T-cell (primary cell): ENCODE results near the gene TAS2R14. TPM values are rescaled to one million over a fixed set of nuclear protein-coding genes. Genes with fewer than 3 reads are reported as not detected.

Experiments used
- ATAC-seq, 4 experiments: fragments of 200-7000 bp in 3 of 4; fragments of 150-1000 bp in 1 of 4; cut with Tn5 transposase; replicated peaks in 1 of 4; 1 replicate in 3 of 4; 2 replicates in 1 of 4; pipeline ENCODE4 v1.10.0; 2021; ENCODE audit warnings: moderate library complexity in 3 of 4, mild to moderate bottlenecking in 2 of 4, moderate number of reproducible peaks in 1 of 4
- CTCF ChIA-PET, 2 donors: fragments of 300-600 bp; sonication (Branson Sonifier 250); formaldehyde crosslinking; loops; one replicate each; lab custom pipeline; 2022; ENCODE audit warnings: antibody characterized with exemption in 2 of 2; lab: Charles Lee
- POLR2A ChIA-PET, 2 donors: fragments of 300-600 bp; sonication (Branson Sonifier 250); formaldehyde crosslinking; loops; one replicate each; lab custom pipeline; 2022; ENCODE audit warnings: antibody characterized with exemption in 2 of 2; lab: Charles Lee
- DNase-seq, 35 experiments: peaks; one replicate each; pipeline versions ENCODE4 v3.0.0 to v3.0.0-alpha.2; 2013 to 2023
- H3K27ac ChIP-seq: one replicate; pipeline ENCODE4 v1.5.1; 2013; ENCODE audit warnings: low read length
- H3K27me3 ChIP-seq, 2 experiments: replicated peaks in 1 of 2; 1 replicate in 1 of 2; 2 replicates in 1 of 2; pipeline versions ENCODE4 v1.6.1 to v1.7.0; 2013; ENCODE audit warnings: low read length in 1 of 2, mixed read lengths in 1 of 2; ENCODE audit not compliant: control insufficient read depth in 2 of 2, insufficient read depth in 2 of 2; ENCODE audit errors: extremely low read depth in 1 of 2
- H3K36me3 ChIP-seq, 2 donors: 1 replicate in 1 of 2; 2 replicates in 1 of 2; pipeline versions ENCODE4 v1.6.1 to v1.7.0; 2013; ENCODE audit warnings: low read length in 1 of 2; ENCODE audit not compliant: control insufficient read depth in 2 of 2, insufficient read depth in 1 of 2; ENCODE audit errors: extremely low read depth in 1 of 2
- H3K4me1 ChIP-seq, 2 experiments: 1 replicate in 1 of 2; 2 replicates in 1 of 2; pipeline versions ENCODE4 v1.6.1 to v1.7.0; 2013; ENCODE audit warnings: low read length in 2 of 2, mixed read lengths in 1 of 2; ENCODE audit not compliant: insufficient read depth in 2 of 2, control insufficient read depth in 1 of 2; ENCODE audit errors: extremely low read depth in 1 of 2
- H3K4me3 ChIP-seq, 2 donors: 1 replicate in 1 of 2; 2 replicates in 1 of 2; pipeline versions ENCODE4 v1.5.1 to v1.7.0; 2013; ENCODE audit warnings: mild to moderate bottlenecking in 2 of 2, low read length in 1 of 2, moderate library complexity in 1 of 2; ENCODE audit not compliant: control insufficient read depth in 1 of 2; ENCODE audit errors: extremely low read depth in 1 of 2
- H3K9me3 ChIP-seq: 2 replicates; pipeline ENCODE4 v1.7.0; 2013
- H3K27ac Mint-ChIP-seq, 2 donors: one replicate each; pipeline ENCODE4 v1.8.0; 2020 to 2021; ENCODE audit warnings: mild to moderate bottlenecking in 2 of 2, mixed read lengths in 2 of 2
- H3K27me3 Mint-ChIP-seq, 2 donors: one replicate each; pipeline ENCODE4 v1.8.0; 2021 to 2022; ENCODE audit warnings: mixed read lengths in 2 of 2
- H3K36me3 Mint-ChIP-seq: one replicate; pipeline ENCODE4 v1.8.0; 2021; ENCODE audit warnings: mixed read lengths
- H3K4me1 Mint-ChIP-seq, 3 donors: one replicate each; pipeline ENCODE4 v1.8.0; 2020 to 2022; ENCODE audit warnings: mixed read lengths in 3 of 3, mild to moderate bottlenecking in 1 of 3
- H3K4me3 Mint-ChIP-seq, 3 donors: one replicate each; pipeline ENCODE4 v1.8.0; 2020 to 2022; ENCODE audit warnings: mild to moderate bottlenecking in 3 of 3, mixed read lengths in 3 of 3, moderate library complexity in 3 of 3
- H3K9me3 Mint-ChIP-seq, 3 donors: one replicate each; pipeline ENCODE4 v1.8.0; 2020 to 2022; ENCODE audit warnings: mixed read lengths in 3 of 3
- WGBS: methylation state at CpG from one replicate; pipeline ENCODE4 v1.1.5; 2013; ENCODE audit warnings: missing lambda C conversion rate; ENCODE audit not compliant: insufficient coverage; 5-methylcytosine and 5-hydroxymethylcytosine counted together
- total RNA-seq, 35 experiments: library from RNA in 6 of 35; stranded (reverse) in 6 of 35; fragments of 120-200 nt in 1 of 35; gene quantifications; one replicate each; pipeline versions ENCODE4 v1.2.1 to v1.2.4 and lab custom pipeline; 2013 to 2026

Gene TAS2R14
- total RNA-seq, 5 donors from 2014 or later (not counting 1 experiment from before 2014, with no cell fraction given) = 2.4 to 3.5 (median 2.7) TPM

DNA sequence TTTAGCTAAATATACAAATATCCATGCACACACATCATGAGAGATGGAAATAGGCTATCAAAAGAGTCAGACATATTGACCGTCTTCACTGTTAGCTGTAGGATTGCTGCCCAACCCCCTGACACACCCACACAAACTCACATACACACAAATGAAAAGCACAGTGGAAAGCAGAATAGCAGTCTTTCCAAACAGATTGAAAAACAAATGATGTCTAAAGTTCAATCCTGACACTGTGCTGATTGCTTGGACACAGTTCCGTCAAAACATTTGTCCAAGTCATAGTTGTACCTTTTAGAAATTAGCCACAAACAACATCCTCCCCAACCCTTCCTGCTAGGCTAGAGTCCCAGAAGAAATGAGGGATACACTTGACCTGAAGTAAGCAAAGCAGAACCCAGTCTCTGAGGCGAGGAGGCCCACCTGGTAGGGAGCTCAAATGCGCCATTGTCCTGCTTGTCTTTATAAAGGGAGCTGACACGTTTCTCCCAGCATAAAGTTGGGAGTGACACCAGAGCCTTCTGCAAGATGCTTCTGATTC, 10.2 kb downstream of the TAS2R14 start, which contains the start of gene PRH2:
TSS of gene PRH2 (plus strand) at position 491 of the 541 bp plus-strand sequence. CDS start at position 529, 38 bp downstream.
- CTCF ChIA-PET = no interaction called here
- Mint-ChIP-seq H3K27ac (no peak within 1 kb of the TSS), H3K4me1 (peaks cover 0 to 5% (median 0%) of the 10 kb centered on the region in 3 donors), H3K36me3 (peaks cover 29% of the 10 kb centered on the region), H3K4me3 (no peak within 1 kb of the TSS), H3K9me3 (peaks cover 0 to 4% (median 0%) of the 10 kb centered on the region in 3 donors), H3K27me3 (no peaks in the 10 kb centered on the region)
- Histone ChIP-seq H3K27me3 (no peaks in the 10 kb centered on the region), H3K4me3 (no peak within 1 kb of the TSS), H3K27ac (no peak within 1 kb of the TSS), H3K36me3 (no peaks in the 10 kb centered on the region), H3K9me3 (no peaks in the 10 kb centered on the region), H3K4me1 (no peaks in the 10 kb centered on the region)
- ATAC-seq (no peak), DNase-seq (no peak)
- 99% methylated on average over 4 of the region's 5 CpGs for WGBS
- POLR2A ChIA-PET = no interaction called here

DNA sequence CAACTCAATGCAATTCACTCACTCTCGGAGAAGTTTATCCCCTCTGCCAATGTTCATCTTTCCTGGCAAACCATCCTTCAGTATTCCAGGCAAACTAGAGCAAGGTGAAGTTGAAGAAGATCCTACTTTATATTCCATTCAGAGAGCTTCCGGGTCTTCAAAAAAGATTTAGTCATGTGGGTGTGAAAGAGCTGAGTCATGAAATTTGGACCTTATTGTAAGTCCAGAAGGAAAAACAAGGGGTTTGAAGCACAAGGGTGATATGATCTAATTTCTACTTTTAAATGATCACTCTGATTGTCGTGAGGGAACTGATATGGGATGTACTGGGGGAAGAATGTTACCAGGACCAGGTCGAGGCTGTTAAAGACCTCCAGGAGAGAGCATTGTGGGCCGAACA, 12.8 kb downstream of the TAS2R14 start:
- Mint-ChIP-seq H3K36me3 (peaks cover 22% of the 10 kb centered on the region), H3K27me3 (no peaks in the 10 kb centered on the region), H3K9me3 (peaks cover 0 to 4% (median 0%) of the 10 kb centered on the region in 3 donors), H3K4me1 (peaks cover 0 to 5% (median 0%) of the 10 kb centered on the region in 3 donors), H3K27ac (no peak overlapping the region), H3K4me3 (no peak overlapping the region)
- Histone ChIP-seq H3K27me3 (no peaks in the 10 kb centered on the region), H3K27ac (no peak overlapping the region), H3K4me3 (no peak overlapping the region), H3K36me3 (no peaks in the 10 kb centered on the region), H3K4me1 (no peaks in the 10 kb centered on the region), H3K9me3 (no peaks in the 10 kb centered on the region)
- DNase-seq (no peak), ATAC-seq (no peak)
- POLR2A ChIA-PET = no interaction called here
- CTCF ChIA-PET = no interaction called here
- WGBS = 100% methylated on average over 3 of the region's 5 CpGs

DNA sequence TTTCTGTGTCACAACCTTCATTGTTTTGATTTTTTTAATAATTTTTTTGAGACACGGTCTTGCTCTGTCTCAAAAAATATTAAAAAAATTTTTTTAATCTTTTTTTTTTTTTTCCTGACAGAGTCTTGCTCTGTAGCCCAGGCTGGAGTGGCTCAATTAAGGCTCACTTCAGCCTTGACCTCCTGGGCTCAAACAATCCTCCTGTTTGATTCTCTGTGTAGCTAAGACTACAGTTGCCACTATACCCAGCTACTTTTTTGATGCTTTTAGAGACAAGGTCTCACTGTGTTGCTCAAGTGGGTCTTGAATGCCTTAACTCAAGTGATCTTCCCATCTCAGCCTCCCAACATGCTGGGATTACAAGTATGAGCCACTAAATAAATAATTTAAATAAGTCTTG, 19.3 kb downstream of the TAS2R14 start:
- Mint-ChIP-seq H3K27me3 (no peaks in the 10 kb centered on the region), H3K4me1 (no peaks in the 10 kb centered on the region), H3K4me3 (no peak overlapping the region), H3K9me3 (no peaks in the 10 kb centered on the region), H3K27ac (no peak overlapping the region), H3K36me3 (peaks cover 5% of the 10 kb centered on the region)
- no peak overlapping the region for H3K4me3 ChIP-seq
- WGBS = no CpG with 5 or more reads among the region's 1 CpG
- no peaks in the 10 kb centered on the region for H3K9me3 ChIP-seq
- H3K4me1 ChIP-seq = no peaks in the 10 kb centered on the region
- POLR2A ChIA-PET = no interaction called here
- no peak overlapping the region for H3K27ac ChIP-seq
- DNase-seq (no peak), ATAC-seq (no peak)
- H3K36me3 ChIP-seq = no peaks in the 10 kb centered on the region
- CTCF ChIA-PET = no interaction called here
- no peaks in the 10 kb centered on the region for H3K27me3 ChIP-seq

DNA sequence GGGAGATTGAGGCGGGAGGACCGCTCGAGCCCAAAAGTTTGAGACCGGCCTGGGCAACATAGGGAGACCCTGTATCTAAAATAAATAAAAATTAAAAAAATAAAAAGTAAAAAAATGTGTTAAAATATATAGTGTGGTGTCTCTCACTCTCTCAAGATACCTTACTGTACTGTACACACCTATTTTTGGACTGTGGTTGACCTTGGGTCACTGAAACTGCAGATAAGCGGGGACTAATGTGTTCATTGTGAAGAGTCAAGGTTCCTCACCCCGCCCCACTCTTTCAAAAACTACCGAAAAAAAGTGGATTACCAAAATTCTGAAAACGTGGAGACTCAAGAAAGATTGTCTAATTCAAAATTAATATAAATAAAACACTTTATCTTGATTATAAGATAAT, 28.7 kb downstream of the TAS2R14 start:
- Histone ChIP-seq H3K27me3 (no peaks in the 10 kb centered on the region), H3K27ac (no peak overlapping the region), H3K4me1 (no peaks in the 10 kb centered on the region), H3K4me3 (no peak overlapping the region), H3K9me3 (no peaks in the 10 kb centered on the region), H3K36me3 (no peaks in the 10 kb centered on the region)
- Mint-ChIP-seq H3K4me3 (no peak overlapping the region), H3K4me1 (no peaks in the 10 kb centered on the region), H3K9me3 (peaks cover 0 to 14% (median 3%) of the 10 kb centered on the region in 3 donors), H3K27me3 (no peaks in the 10 kb centered on the region), H3K27ac (no peak overlapping the region), H3K36me3 (peaks cover 45% of the 10 kb centered on the region)
- POLR2A ChIA-PET = no interaction called here
- CTCF ChIA-PET = interaction anchor here in 1 of 2 donors (0.6 kb wide), 1 partner anchor 987 kb away, joined by 4 read pairs; no protein-coding TSS in a partner anchor
- ATAC-seq = no peak
- DNase-seq = no peak
- no CpG with 5 or more reads among the region's 8 CpGs for WGBS

DNA sequence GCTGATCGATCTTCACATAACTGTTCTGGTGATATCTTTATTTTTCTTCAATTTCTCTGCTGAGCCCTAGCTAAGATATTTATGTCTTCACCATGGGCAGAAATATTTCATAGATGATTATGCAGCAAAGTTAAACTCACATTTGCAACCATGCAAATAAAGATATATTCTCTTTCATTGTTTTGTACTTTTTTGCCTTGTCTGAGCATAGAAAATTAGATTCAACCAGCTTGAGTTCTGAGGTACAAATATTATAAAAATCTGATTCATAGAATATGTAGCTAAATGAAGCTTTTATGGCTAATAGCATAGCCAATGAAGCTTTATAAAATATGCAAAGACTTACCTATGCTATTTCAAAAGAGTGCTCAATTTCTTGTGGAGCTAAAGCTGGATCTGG, 29.6 kb downstream of the TAS2R14 start, which contains the start of gene TAS2R13:
TSS of gene TAS2R13 (minus strand) at position 101 of the 400 bp plus-strand sequence. CDS start 264 bp downstream, outside the sequence.
- ATAC-seq (no peak), DNase-seq (no peak)
- Mint-ChIP-seq H3K27ac (no peak within 1 kb of the TSS), H3K36me3 (peaks cover 53% of the 10 kb centered on the region), H3K4me1 (no peaks in the 10 kb centered on the region), H3K27me3 (no peaks in the 10 kb centered on the region), H3K9me3 (peaks cover 3 to 23% (median 10%) of the 10 kb centered on the region in 3 donors), H3K4me3 (no peak within 1 kb of the TSS)
- WGBS = no CpG with 5 or more reads among the region's 1 CpG
- Histone ChIP-seq H3K4me1 (no peaks in the 10 kb centered on the region), H3K9me3 (no peaks in the 10 kb centered on the region), H3K27ac (no peak within 1 kb of the TSS), H3K4me3 (no peak within 1 kb of the TSS), H3K27me3 (no peaks in the 10 kb centered on the region), H3K36me3 (no peaks in the 10 kb centered on the region)
- ChIA-PET POLR2A (no interaction called here), CTCF (no interaction called here)

DNA sequence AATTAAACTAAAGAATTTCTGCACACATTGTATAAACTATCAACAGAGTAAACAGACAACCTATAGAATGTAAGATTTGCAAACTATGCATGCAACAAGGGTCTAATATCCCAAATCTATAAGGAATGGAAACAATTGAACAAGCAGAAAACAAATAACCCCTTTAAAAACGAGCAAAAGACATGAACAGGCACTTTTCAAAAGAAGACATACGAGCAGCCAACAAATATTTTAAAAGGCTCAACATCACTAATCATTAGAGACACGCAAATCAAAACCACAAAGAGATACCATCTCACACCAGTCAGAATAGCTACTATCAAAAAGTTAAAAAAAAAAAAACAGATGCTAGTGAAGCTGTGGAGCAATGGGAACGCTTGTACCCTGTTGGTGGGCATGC, 34.4 kb downstream of the TAS2R14 start:
- Histone ChIP-seq H3K4me3 (no peak overlapping the region), H3K4me1 (no peaks in the 10 kb centered on the region), H3K9me3 (no peaks in the 10 kb centered on the region), H3K27me3 (no peaks in the 10 kb centered on the region), H3K27ac (no peak overlapping the region), H3K36me3 (peaks cover 0 to 5% of the 10 kb centered on the region in 2 donors)
- no peaks in the 10 kb centered on the region for H3K27me3 Mint-ChIP-seq
- no peak for ATAC-seq
- no CpG with 5 or more reads among the region's 4 CpGs for WGBS
- peaks cover 74% of the 10 kb centered on the region for H3K36me3 Mint-ChIP-seq
- no peak for DNase-seq
- peaks cover 11 to 49% (median 26%) of the 10 kb centered on the region in 3 donors for H3K9me3 Mint-ChIP-seq
- ChIA-PET POLR2A (no interaction called here), CTCF (no interaction called here)
- H3K27ac Mint-ChIP-seq = no peak overlapping the region
- no peaks in the 10 kb centered on the region for H3K4me1 Mint-ChIP-seq
- no peak overlapping the region for H3K4me3 Mint-ChIP-seq
